ENCODE data around the gene JUND.

JUND gene

GRCh38 chr19:18266771-18267686 is 14.4 kb downstream of the JUND start:
- no peak for DNase-seq

GRCh38 chr19:18265582-18265981 is 15.8 kb downstream of the JUND start:
- no peak for DNase-seq

DNA sequence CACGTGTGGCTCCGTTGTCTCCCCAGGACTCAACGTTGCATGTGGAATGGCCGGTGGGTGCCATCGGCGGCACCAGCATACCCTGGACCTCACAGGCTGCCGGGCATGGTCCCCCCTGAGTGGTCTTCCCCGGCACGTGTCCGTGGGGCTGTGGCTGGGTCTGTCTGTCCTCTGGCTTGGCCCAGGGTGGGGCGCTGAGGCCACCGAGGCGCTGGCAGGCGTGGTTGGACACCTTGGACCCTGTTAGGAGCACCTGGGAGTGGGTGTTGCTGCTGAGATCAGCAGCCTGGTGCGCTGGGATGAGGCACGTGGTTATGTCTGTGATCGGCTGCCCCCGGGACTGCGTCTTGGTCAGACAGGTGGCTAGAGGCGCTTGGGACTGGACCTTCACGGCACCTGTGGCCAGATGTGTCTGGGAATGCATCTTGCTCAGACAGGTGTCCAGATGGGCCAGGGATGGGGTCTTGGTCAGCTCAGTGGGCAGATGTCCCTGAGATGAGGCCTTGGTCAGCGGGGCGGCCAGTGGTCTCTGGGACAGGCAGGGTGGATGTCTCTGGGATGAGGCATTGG is 16.4 kb downstream of the JUND start:
- no peak for DNase-seq

- no peak for DNase-seq
These were observed 17.1 kb downstream of the JUND start for GRCh38 chr19:18264137-18264854.

GRCh38 chr19:18263324-18264136 is 17.9 kb downstream of the JUND start:
- DNase-seq: no peak

- DNase-seq: no peak
These were observed 18.5 kb downstream of the JUND start for GRCh38 chr19:18262917-18263316.

DNA sequence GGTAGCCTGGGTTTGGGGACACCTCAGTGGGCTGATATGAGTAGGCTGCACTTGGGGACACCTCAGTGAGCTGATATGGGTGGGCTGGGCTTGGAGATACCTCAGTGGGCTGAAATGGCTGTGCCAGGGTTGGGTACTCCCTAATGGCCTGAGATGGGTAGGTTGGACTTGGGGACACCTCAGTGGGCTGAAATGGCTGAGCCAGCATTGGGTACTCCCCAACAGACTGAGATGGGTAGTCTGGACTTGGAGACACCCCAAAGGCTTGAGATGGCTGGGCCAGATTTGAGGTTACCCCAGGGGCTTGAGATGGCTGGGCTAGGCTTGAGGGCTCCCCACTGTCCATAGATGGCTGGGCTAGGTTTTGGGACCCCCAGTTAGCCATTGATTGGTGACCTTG is 19.3 kb downstream of the JUND start:
- no peak for DNase-seq

GRCh38 chr19:18261474-18261873 is 19.9 kb downstream of the JUND start:
- DNase-seq: no peak

DNA sequence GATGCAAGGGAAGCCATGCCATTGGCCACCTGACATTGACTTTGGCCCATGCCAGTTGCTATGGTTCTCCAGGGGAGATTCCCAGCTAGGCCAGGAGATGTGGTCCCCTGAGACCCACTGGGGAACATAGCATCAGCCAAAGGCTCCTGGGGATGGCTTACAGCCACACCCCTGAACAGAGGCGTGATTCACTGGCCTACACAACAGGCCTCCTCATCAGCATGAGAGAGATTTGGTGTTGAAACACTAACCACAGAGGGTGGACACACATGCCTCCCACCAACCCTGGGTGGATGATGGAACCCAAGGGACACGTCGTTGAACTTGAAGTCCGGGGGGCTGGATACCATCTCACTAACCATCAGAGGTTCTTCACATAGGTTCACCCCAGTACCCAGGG is 21.5 kb downstream of the JUND start:
- no peak for DNase-seq

DNA sequence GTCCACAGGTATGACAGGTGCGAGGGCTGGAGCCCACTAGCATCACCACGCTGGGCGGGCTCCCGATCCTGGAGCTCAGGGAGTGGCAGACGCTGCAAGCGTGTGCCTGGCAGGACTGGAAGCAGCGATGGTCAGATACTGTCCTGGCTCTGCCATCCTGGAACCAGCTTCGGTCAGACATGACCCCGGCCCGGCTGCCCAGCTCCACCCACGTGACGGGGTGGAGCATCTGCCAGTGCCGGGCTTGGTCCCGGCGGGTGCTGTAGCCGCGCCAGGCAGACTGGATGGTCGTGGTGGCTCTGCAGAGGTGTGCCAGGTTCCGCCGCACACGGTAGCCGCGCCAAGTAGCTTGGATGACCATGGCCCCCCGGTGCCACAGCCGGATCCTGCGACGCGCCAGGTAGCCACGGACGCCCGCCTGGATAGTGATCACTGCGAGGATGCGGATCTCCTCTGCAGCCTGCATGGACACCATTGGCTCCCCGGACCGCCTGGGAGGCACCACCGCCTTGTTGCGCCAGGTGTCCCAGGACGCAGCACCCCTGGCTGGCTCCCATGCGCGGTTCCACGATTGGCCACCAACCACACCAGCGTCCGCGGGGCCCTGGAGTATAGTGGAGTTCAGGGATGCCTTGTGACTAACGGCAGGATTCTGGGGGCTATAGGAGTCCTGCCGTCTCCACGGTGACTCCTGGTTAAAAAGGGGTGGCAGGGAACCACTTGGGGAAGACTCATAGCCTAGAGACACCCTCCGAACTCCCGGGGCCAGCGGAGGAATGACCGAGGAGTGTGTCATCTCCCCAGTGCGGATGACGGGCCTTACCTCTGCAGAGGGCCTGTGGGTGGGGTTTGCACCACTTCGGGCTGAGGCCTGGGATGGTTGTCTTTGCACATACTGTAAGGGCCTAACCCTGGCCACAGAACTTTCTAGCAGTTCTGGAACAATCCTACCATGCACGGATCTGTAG is 23.6 kb downstream of the JUND start:
- no peak for DNase-seq

DNA sequence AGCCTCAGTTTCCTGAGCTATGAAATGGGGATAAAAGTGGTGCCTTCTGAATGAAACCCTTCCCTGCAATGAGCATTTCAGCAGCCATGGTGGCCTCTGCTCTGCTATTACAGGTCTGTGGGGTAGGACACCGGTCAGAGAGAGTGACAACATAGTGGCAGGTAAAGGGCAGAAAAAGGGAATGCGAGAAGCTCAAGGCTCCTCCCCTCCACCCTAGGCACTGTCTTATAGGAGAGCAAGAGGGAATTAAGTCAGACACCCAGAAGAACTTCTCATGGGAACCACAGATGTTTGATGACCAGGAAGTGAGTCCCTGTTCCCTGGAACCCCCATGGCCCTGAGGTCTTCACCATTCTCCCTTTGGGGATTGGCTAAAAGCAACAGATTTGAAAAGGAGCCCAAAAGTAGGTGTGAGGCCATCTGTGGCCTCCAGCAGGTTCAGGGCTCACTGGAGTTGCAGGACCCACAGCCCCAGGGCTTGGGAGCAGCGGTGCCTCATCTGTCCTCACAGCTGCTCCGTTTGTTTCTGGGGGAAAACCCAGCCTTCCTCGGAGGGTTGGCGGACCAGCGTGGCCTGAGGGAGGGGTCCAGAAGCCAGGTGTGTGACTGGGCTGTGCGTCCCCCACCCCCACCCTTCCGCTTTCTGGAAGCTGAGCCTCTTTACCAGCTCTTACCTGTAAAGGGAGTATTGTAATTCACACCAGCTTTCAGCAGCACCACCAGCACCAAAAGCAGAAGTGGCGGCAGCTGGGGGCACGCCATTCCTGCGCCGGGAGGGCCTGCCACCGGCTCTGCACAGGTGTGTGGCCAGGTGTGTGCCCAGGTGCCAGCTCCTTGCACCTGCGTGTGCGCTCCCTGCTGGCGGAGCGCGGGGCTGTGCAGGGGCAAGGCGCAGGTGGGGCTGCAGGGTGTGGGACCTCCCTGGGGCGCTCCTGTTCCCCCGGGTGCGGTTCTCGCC is 26.6 kb downstream of the JUND start:
- no peak for DNase-seq

- DNase-seq: no peak
These were observed 27.7 kb downstream of the JUND start for GRCh38 chr19:18253716-18254115.

DNA sequence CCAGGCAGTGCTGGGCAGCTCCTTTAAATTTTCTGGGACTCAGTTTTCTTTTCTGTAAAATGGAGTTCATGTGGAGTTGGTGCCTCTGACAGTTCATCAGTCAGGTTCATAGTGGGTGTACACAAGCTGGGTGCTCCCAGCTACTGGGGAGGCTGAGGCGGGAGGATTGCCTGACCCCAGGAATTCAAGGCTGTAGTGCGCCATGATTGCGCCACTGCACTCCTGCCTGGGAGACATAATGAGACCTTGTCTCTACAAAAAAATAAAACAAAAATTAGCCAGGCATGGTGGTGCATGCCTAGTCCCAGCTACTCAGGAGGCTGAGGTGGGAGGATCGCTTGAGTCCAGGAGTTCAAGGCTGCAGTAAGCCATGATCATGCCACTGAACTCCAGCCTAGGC is 28.3 kb downstream of the JUND start:
- no peak for DNase-seq

DNA sequence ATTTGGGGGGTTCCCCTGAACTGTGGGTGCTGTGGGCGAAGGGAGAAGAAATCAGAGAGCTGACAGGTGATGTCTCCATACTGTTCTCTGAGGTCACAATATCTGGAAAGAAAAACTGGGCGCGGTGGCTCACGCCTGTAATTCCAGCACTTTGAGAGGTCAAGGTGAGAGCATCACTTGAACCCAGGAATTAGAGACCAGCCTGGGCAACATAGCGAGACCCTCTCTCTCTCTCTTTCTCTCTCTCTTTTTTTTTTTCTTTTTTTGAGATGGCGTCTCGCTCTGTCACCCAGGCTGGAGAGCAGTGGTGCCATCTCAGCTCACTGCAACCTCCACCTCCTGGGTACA is 29.1 kb downstream of the JUND start:
- DNase-seq: no peak

DNA sequence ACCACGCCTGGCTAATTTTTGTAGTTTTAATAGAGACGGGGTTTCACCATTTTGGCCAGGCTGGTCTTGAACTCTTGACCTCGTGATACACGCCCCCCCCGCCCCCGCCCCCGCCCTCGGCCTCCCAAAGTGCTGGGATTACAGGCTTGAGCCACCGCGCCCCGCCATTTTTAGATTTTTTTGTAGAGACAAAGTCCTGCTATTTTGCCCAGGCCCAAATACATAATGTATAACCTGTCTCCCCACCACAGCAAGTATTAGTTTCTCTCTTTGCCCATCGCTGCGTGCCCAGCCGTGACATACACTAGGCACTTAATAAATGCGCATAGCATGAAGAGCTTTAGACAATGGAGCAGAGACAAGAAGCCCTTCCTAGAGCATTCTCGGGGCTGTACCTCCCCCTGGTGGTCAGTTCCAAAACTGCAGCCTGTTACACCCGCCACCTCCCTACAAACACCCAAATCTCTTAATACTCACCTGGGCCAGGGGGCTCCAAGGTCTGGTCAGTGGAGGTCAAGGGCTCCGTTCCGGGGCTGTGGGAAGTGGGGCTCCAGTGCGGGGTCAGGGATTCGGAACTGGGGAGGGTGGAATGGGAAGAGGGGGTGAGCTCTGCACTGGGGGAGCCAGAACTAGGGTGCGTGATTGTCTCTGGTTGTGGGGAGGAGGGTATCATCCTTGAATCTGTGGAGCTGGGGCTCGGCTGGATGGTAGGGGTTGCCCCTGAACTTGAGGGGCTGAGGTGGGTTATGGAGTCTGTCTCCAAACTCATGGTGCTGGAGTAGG is 29.6 kb downstream of the JUND start:
- peak; percentile 78 for DNase-seq

GRCh38 chr19:18249834-18250233 is 31.6 kb downstream of the JUND start:
- no peak for DNase-seq

DNA sequence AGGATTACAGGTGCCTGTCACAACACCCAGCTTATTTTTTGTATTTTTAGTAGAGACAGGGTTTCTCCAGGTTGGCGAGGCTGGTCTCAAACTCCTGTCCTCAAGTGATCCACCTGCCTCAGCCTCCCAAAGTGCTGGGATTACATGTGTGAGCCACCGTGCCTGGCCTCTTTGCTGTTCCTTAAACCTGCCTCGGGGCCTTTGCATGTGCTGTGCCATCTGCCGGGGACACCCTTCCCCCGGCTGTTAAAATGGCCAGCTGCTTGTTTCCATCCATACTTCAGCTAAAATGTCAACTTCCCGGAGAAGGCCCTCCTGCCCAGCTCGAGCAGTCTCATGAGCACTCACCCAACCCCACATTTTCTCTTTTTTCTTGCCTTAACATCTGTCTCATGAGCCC is 36.1 kb downstream of the JUND start:
- DNase-seq: no peak

DNA sequence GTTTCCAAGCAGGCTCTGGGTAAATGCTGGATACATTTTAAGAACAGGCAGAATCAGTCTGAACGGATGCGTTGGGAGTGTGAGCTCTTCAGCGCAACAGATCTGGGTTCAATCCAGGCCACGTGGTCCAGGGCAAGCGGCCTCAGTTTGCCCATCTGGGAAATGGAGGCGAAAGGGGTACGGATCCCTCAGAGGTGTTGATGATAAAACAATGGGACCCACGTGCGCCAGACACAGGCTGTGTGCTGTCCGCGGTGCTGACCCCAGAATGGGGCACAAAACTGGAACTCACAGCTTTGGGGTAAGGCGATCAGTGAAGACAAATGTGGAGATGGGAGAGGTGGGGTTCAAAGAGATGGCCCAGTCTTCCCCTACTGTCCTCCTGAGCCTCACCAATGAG is 42.1 kb downstream of the JUND start:
- DNase-seq: no peak

DNA sequence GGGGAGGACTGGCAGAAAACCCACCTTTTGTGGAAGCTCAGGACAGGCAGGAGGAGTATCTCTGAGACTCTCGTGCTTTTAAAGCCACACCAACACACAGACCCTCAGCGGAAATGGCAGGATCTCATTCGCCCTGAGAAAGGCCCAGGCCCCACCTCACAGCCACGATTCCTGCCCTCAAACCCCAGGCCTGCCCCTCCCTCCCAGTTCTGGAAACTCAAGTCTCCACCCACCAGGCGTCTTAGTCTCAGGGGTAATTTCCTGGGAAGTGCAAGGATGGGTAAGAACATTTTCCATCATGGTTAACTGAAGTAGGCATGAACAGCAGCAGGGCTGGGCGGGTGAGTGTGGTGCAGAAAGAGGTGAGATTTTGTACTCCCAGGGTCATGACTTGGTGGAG is 47.2 kb downstream of the JUND start:
- DNase-seq: no peak

Data from activated naive CD4-positive, alpha-beta T cell treated with anti-CD3 and anti-CD28 coated beads, Interleukin-2, amount 50 U/mL, for 16 hours (primary cell).